Liver (tissue), 9 donors: ENCODE results near the gene PRPF40A. TPM values are rescaled to one million over a fixed set of nuclear protein-coding genes. Genes with fewer than 3 reads are reported as not detected.

ENCODE experiments used
- DNase-seq: peaks from one replicate; pipeline ENCODE4 v3.0.0-alpha.2; 2017; ENCODE audit warnings: low spot score
- H3K27ac ChIP-seq, 2 donors: one replicate each; pipeline ENCODE4 v1.7.0; 2013; ENCODE audit warnings: inconsistent platforms in 2 of 2, low read length in 2 of 2, control low read depth in 1 of 2, low read depth in 1 of 2, mild to moderate bottlenecking in 1 of 2
- H3K27me3 ChIP-seq, 4 donors: one replicate each; pipeline versions ENCODE4 v1.6.1 to v1.7.0; 2013; ENCODE audit warnings: low read length in 3 of 4, inconsistent platforms in 1 of 4, mild to moderate bottlenecking in 1 of 4, moderate library complexity in 1 of 4; ENCODE audit not compliant: control insufficient read depth in 4 of 4, insufficient read depth in 4 of 4
- H3K36me3 ChIP-seq, 4 donors: one replicate each; pipeline versions ENCODE4 v1.6.1 to v1.7.0; 2013; ENCODE audit warnings: low read length in 3 of 4, mild to moderate bottlenecking in 3 of 4, low read depth in 1 of 4, moderate library complexity in 1 of 4; ENCODE audit not compliant: control insufficient read depth in 4 of 4, insufficient read depth in 3 of 4
- H3K4me1 ChIP-seq, 4 donors: one replicate each; pipeline versions ENCODE4 v1.6.1 to v1.7.0; 2013; ENCODE audit warnings: low read length in 3 of 4, mild to moderate bottlenecking in 3 of 4, moderate library complexity in 1 of 4; ENCODE audit not compliant: control insufficient read depth in 4 of 4, insufficient read depth in 4 of 4
- H3K4me3 ChIP-seq, 3 donors: one replicate each; pipeline versions ENCODE4 v1.6.1 to v1.7.0; 2013; ENCODE audit warnings: low read length in 3 of 3, control low read depth in 1 of 3, low read depth in 1 of 3, mild to moderate bottlenecking in 1 of 3
- H3K9ac ChIP-seq, 2 donors: one replicate each; pipeline ENCODE4 v1.7.0; 2013; ENCODE audit warnings: low read length in 2 of 2, mild to moderate bottlenecking in 2 of 2, moderate library complexity in 2 of 2, control low read depth in 1 of 2, low read depth in 1 of 2
- H3K9me3 ChIP-seq, 4 donors: one replicate each; pipeline versions ENCODE4 v1.6.1 to v1.7.0; 2013; ENCODE audit warnings: low read length in 3 of 4; ENCODE audit not compliant: control insufficient read depth in 4 of 4
- ATF3 ChIP-seq: IDR thresholded peaks from 2 replicates; pipeline ENCODE4 v1.6.1; 2016; ENCODE audit warnings: antibody characterized with exemption
- EGR1 ChIP-seq, 2 donors: IDR thresholded peaks; 2 replicates each; pipeline ENCODE4 v1.6.1; 2016 to 2018; ENCODE audit warnings: antibody characterized with exemption in 2 of 2, low read depth in 2 of 2
- FOXA1 ChIP-seq: IDR thresholded peaks from 2 replicates; pipeline ENCODE4 v1.6.1; 2016; ENCODE audit warnings: antibody characterized with exemption
- FOXA2 ChIP-seq: IDR thresholded peaks from 2 replicates; pipeline ENCODE4 v1.6.1; 2016; ENCODE audit warnings: antibody characterized with exemption
- GABPA ChIP-seq, 2 donors: IDR thresholded peaks in 1 of 2; conservative IDR thresholded peaks in 1 of 2; 2 replicates each; pipeline ENCODE4 v1.6.1; 2016; ENCODE audit warnings: antibody characterized with exemption in 2 of 2, mild to moderate bottlenecking in 1 of 2, moderate library complexity in 1 of 2
- HNF4A ChIP-seq, 2 donors: conservative IDR thresholded peaks; 2 replicates each; pipeline ENCODE4 v1.6.1; 2016; ENCODE audit warnings: antibody characterized with exemption in 2 of 2, mild to moderate bottlenecking in 2 of 2
- HNF4G ChIP-seq: IDR thresholded peaks from 2 replicates; pipeline ENCODE4 v1.6.1; 2016; ENCODE audit warnings: antibody characterized with exemption
- JUND ChIP-seq, 2 donors: IDR thresholded peaks; 2 replicates each; pipeline ENCODE4 v1.6.1; 2016; ENCODE audit warnings: antibody characterized with exemption in 2 of 2
- MAX ChIP-seq: IDR thresholded peaks from 2 replicates; pipeline ENCODE4 v1.6.1; 2016; ENCODE audit warnings: antibody characterized with exemption
- NR2F2 ChIP-seq: IDR thresholded peaks from 2 replicates; pipeline ENCODE4 v1.6.1; 2016; ENCODE audit warnings: antibody characterized with exemption
- RAD21 ChIP-seq, 2 donors: IDR thresholded peaks; 2 replicates each; pipeline ENCODE4 v1.6.1; 2016; ENCODE audit warnings: antibody characterized with exemption in 2 of 2, mild to moderate bottlenecking in 2 of 2
- REST ChIP-seq: IDR thresholded peaks from 2 replicates; pipeline ENCODE4 v1.6.1; 2016; ENCODE audit warnings: antibody characterized with exemption, mild to moderate bottlenecking
- RXRA ChIP-seq, 2 donors: IDR thresholded peaks; 2 replicates each; pipeline ENCODE4 v1.6.1; 2017 to 2018; ENCODE audit warnings: antibody characterized with exemption in 2 of 2, mild to moderate bottlenecking in 1 of 2
- SP1 ChIP-seq: IDR thresholded peaks from 2 replicates; pipeline ENCODE4 v1.6.1; 2018; ENCODE audit warnings: antibody characterized with exemption, mild to moderate bottlenecking
- TAF1 ChIP-seq: conservative IDR thresholded peaks from 2 replicates; pipeline ENCODE4 v1.6.1; 2016; ENCODE audit warnings: antibody characterized with exemption, mild to moderate bottlenecking
- YY1 ChIP-seq: IDR thresholded peaks from 2 replicates; pipeline ENCODE4 v1.6.1; 2016; ENCODE audit warnings: antibody characterized with exemption, mild to moderate bottlenecking
- WGBS: extraction: QIAGEN DNeasy Blood & Tissue Kit; methylation state at CpG from one replicate; pipeline ENCODE4 v1.1.7; 2013; 5-methylcytosine and 5-hydroxymethylcytosine counted together
- polyA plus RNA-seq, 2 donors: library from polyadenylated mRNA; stranded (reverse) in 1 of 2; unstranded in 1 of 2; fragments of 200-250 nt in 1 of 2; fragments of >200 nt in 1 of 2; fragmentation: Nextera tagmentation in 1 of 2; extraction: Ambion mirVana in 1 of 2; gene quantifications; one replicate each; pipeline versions ENCODE4 v1.2.1 to v1.2.3, GENCODE V29; 2013 to 2015
- total RNA-seq, 2 donors: library from RNA; depleted of rRNA; stranded (reverse); fragments of >200 nt; gene quantifications; one replicate each; pipeline ENCODE4 v1.2.3, GENCODE V29; 2014
- TF ChIP-seq, protein P1 (sequence below): fragments of 150-350 bp; IDR thresholded peaks from 2 replicates; pipeline ENCODE4 v1.5.1; 2017; ENCODE audit warnings: improper control_type of control experiment, low read depth, low read length; ENCODE audit not compliant: missing input control
- TF ChIP-seq, protein P2 (sequence below): IDR thresholded peaks from 2 replicates; pipeline ENCODE4 v1.6.1; 2016; ENCODE audit warnings: antibody characterized with exemption
- donor health status: healthy.
- donor health status: healthy.
- donor health status: healthy.
- donor health status: healthy.
- donor health status: healthy.

The PRPF40A gene
- total and polyA plus RNA-seq, 4 donors = 18.8 to 58.1 (median 53.7) TPM

GRCh38 chr2:152618193-152618564, 99.1 kb downstream of the PRPF40A start:
- no peaks in the 10 kb centered on the region for H3K27me3 ChIP-seq
- 91% methylated on average over 5 of the region's 5 CpGs for WGBS
- H3K4me3 ChIP-seq = no peak overlapping the region
- H3K9me3 ChIP-seq = no peaks in the 10 kb centered on the region
- TF ChIP-seq MAX = no peak
- no peak for TF ChIP-seq HNF4A (conservative IDR thresholded peaks at IDR 0.05)
- TF ChIP-seq SP1 = no peak
- no peak for TF ChIP-seq JUND (IDR thresholded peaks at IDR 0.05)
- no peak for TF ChIP-seq RXRA (IDR thresholded peaks at IDR 0.05)
- TF ChIP-seq FOXA1 = no peak
- no peak for TF ChIP-seq ATF3
- no peak for TF ChIP-seq TAF1
- no peak for TF ChIP-seq NR2F2
- no peak for TF ChIP-seq REST
- no peak for TF ChIP-seq EGR1 (IDR thresholded peaks at IDR 0.05; ENCODE audit: low read depth in 2 of 2)
- TF ChIP-seq YY1 = no peak
- no peak for TF ChIP-seq GABPA (IDR thresholded peaks at IDR 0.05 in 1 of 2, conservative IDR thresholded peaks at IDR 0.05 in 1 of 2)
- TF ChIP-seq RAD21 (IDR thresholded peaks at IDR 0.05) = no peak
- TF ChIP-seq, protein P1, sequence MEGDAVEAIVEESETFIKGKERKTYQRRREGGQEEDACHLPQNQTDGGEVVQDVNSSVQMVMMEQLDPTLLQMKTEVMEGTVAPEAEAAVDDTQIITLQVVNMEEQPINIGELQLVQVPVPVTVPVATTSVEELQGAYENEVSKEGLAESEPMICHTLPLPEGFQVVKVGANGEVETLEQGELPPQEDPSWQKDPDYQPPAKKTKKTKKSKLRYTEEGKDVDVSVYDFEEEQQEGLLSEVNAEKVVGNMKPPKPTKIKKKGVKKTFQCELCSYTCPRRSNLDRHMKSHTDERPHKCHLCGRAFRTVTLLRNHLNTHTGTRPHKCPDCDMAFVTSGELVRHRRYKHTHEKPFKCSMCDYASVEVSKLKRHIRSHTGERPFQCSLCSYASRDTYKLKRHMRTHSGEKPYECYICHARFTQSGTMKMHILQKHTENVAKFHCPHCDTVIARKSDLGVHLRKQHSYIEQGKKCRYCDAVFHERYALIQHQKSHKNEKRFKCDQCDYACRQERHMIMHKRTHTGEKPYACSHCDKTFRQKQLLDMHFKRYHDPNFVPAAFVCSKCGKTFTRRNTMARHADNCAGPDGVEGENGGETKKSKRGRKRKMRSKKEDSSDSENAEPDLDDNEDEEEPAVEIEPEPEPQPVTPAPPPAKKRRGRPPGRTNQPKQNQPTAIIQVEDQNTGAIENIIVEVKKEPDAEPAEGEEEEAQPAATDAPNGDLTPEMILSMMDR = no peak
- TF ChIP-seq, protein P2, sequence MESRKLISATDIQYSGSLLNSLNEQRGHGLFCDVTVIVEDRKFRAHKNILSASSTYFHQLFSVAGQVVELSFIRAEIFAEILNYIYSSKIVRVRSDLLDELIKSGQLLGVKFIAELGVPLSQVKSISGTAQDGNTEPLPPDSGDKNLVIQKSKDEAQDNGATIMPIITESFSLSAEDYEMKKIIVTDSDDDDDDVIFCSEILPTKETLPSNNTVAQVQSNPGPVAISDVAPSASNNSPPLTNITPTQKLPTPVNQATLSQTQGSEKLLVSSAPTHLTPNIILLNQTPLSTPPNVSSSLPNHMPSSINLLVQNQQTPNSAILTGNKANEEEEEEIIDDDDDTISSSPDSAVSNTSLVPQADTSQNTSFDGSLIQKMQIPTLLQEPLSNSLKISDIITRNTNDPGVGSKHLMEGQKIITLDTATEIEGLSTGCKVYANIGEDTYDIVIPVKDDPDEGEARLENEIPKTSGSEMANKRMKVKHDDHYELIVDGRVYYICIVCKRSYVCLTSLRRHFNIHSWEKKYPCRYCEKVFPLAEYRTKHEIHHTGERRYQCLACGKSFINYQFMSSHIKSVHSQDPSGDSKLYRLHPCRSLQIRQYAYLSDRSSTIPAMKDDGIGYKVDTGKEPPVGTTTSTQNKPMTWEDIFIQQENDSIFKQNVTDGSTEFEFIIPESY = no peak
- no peak for TF ChIP-seq FOXA2
- TF ChIP-seq HNF4G = no peak
- H3K27ac ChIP-seq = no peak overlapping the region
- H3K36me3 ChIP-seq = no peaks in the 10 kb centered on the region
- no peak for DNase-seq
- no peaks in the 10 kb centered on the region for H3K4me1 ChIP-seq
- H3K9ac ChIP-seq = no peak overlapping the region
